Naive thymus-derived CD8-positive, alpha-beta T cell (primary cell): ENCODE measurements around the gene PCDHA6. TPM values are rescaled to one million over a fixed set of nuclear protein-coding genes. Genes with fewer than 3 reads are reported as not detected.
"Not testable (repeated sequence)": the region's sequence is repeated elsewhere in the genome, so short reads cannot be mapped to it uniquely, and the experiment has no call there.

Experiments
- ATAC-seq, 2 donors: fragments of 150-1000 bp; cut with Tn5 transposase in 1 of 2; sonication (Bioruptor Pico), chemical (Tn5 transposase) in 1 of 2; 1 replicate in 1 of 2; 2 replicates in 1 of 2; pipeline ENCODE4 v1.10.0; 2021; ENCODE audit warnings: mild to moderate bottlenecking in 2 of 2, moderate library complexity in 2 of 2
- POLR2A ChIA-PET: fragments of 350-600 bp; sonication (Branson Sonifier 250); formaldehyde crosslinking; loops from one replicate; lab custom pipeline; 2021; ENCODE audit warnings: antibody characterized with exemption; lab: Charles Lee
- DNase-seq, 10 donors: peaks; one replicate each; pipeline versions ENCODE4 v3.0.0 to v3.0.0-alpha.2; 2020 to 2022
- H3K27ac Mint-ChIP-seq, 10 donors: one replicate each; pipeline ENCODE4 v1.8.0; 2020 to 2022; ENCODE audit warnings: mild to moderate bottlenecking in 10 of 10, mixed read lengths in 10 of 10, moderate library complexity in 4 of 10, inconsistent platforms in 1 of 10
- H3K27me3 Mint-ChIP-seq, 5 donors: one replicate each; pipeline ENCODE4 v1.8.0; 2021 to 2022; ENCODE audit warnings: mixed read lengths in 5 of 5
- H3K36me3 Mint-ChIP-seq, 3 donors: one replicate each; pipeline ENCODE4 v1.8.0; 2020 to 2022; ENCODE audit warnings: mixed read lengths in 3 of 3, mild to moderate bottlenecking in 2 of 3, inconsistent platforms in 1 of 3
- H3K4me1 Mint-ChIP-seq, 4 donors: one replicate each; pipeline ENCODE4 v1.8.0; 2021 to 2022; ENCODE audit warnings: mixed read lengths in 4 of 4
- H3K4me3 Mint-ChIP-seq, 10 donors: one replicate each; pipeline ENCODE4 v1.8.0; 2020 to 2022; ENCODE audit warnings: mild to moderate bottlenecking in 10 of 10, mixed read lengths in 10 of 10, moderate library complexity in 6 of 10, inconsistent platforms in 1 of 10
- H3K9me3 Mint-ChIP-seq, 9 donors: one replicate each; pipeline ENCODE4 v1.8.0; 2020 to 2022; ENCODE audit warnings: mixed read lengths in 9 of 9, mild to moderate bottlenecking in 3 of 9, inconsistent platforms in 1 of 9, moderate library complexity in 1 of 9
- polyA plus RNA-seq, 3 donors: library from polyadenylated mRNA; unstranded; fragments of 300-500 nt; fragmentation: Illumina TruSeq; gene quantifications; one replicate each; pipeline ENCODE4 v1.2.3, GENCODE V29; 2021
- total RNA-seq, 8 experiments: library from RNA in 2 of 8; stranded (reverse) in 2 of 8; gene quantifications; one replicate each; pipeline ENCODE4 v1.2.3 and lab custom pipeline; 2021 to 2026

PCDHA6 gene
- total and polyA plus RNA-seq, 5 experiments from 2014 or later: not detected

- Mint-ChIP-seq H3K27me3 (peaks cover 4 to 47% (median 21%) of the 10 kb centered on the region in 5 donors), H3K27ac (no peak within 1 kb of the TSS), H3K36me3 (peaks cover 11 to 18% (median 15%) of the 10 kb centered on the region in 3 donors), H3K9me3 (peaks cover 0 to 46% (median 27%) of the 10 kb centered on the region in 9 donors), H3K4me1 (no peaks in the 10 kb centered on the region), H3K4me3 (no peak within 1 kb of the TSS)
- POLR2A ChIA-PET: no interaction called here
- no peak for ATAC-seq
- DNase-seq: no peak
These were observed 28.3 kb downstream of the PCDHA6 start, which contains the start of gene PCDHA10 for GRCh38 chr5:140855772-140856674. Gene PCDHA10 (plus strand): TSS chr5:140855897. CDS start chr5:140856049, 152 bp downstream.

GRCh38 chr5:140857177-140857986 lies 29.6 kb downstream of the PCDHA6 start:
- H3K9me3 Mint-ChIP-seq: peaks cover 0 to 53% (median 39%) of the 10 kb centered on the region in 9 donors
- H3K4me1 Mint-ChIP-seq: no peaks in the 10 kb centered on the region
- POLR2A ChIA-PET: no interaction called here
- peaks cover 8 to 56% (median 27%) of the 10 kb centered on the region in 5 donors for H3K27me3 Mint-ChIP-seq
- H3K4me3 Mint-ChIP-seq: no peak overlapping the region
- ATAC-seq: no peak
- DNase-seq: no peak
- H3K36me3 Mint-ChIP-seq: peaks cover 11 to 27% (median 18%) of the 10 kb centered on the region in 3 donors
- H3K27ac Mint-ChIP-seq: peak overlapping the region in 1 of 10 donors; percentile 40

GRCh38 chr5:140857987-140858240 lies 30.2 kb downstream of the PCDHA6 start:
- POLR2A ChIA-PET: no interaction called here
- H3K36me3 Mint-ChIP-seq: peaks cover 11 to 27% (median 18%) of the 10 kb centered on the region in 3 donors
- ATAC-seq: no peak
- peaks cover 8 to 51% (median 26%) of the 10 kb centered on the region in 5 donors for H3K27me3 Mint-ChIP-seq
- peak overlapping the region in 1 of 10 donors; percentile 40 for H3K27ac Mint-ChIP-seq
- H3K9me3 Mint-ChIP-seq: peaks cover 0 to 49% (median 38%) of the 10 kb centered on the region in 9 donors
- H3K4me3 Mint-ChIP-seq: no peak overlapping the region
- H3K4me1 Mint-ChIP-seq: no peaks in the 10 kb centered on the region
- DNase-seq: no peak

GRCh38 chr5:140862441-140863295 lies 34.9 kb downstream of the PCDHA6 start:
- POLR2A ChIA-PET: no interaction called here
- DNase-seq (no peak), ATAC-seq (no peak)
- H3K36me3 Mint-ChIP-seq: peaks cover 0 to 16% (median 6%) of the 10 kb centered on the region in 3 donors
- peaks cover 15 to 48% (median 23%) of the 10 kb centered on the region in 5 donors for H3K27me3 Mint-ChIP-seq
- no peak overlapping the region for H3K4me3 Mint-ChIP-seq
- H3K4me1 Mint-ChIP-seq: no peaks in the 10 kb centered on the region
- no peak overlapping the region for H3K27ac Mint-ChIP-seq
- peaks cover 0 to 43% (median 29%) of the 10 kb centered on the region in 9 donors for H3K9me3 Mint-ChIP-seq

DNA sequence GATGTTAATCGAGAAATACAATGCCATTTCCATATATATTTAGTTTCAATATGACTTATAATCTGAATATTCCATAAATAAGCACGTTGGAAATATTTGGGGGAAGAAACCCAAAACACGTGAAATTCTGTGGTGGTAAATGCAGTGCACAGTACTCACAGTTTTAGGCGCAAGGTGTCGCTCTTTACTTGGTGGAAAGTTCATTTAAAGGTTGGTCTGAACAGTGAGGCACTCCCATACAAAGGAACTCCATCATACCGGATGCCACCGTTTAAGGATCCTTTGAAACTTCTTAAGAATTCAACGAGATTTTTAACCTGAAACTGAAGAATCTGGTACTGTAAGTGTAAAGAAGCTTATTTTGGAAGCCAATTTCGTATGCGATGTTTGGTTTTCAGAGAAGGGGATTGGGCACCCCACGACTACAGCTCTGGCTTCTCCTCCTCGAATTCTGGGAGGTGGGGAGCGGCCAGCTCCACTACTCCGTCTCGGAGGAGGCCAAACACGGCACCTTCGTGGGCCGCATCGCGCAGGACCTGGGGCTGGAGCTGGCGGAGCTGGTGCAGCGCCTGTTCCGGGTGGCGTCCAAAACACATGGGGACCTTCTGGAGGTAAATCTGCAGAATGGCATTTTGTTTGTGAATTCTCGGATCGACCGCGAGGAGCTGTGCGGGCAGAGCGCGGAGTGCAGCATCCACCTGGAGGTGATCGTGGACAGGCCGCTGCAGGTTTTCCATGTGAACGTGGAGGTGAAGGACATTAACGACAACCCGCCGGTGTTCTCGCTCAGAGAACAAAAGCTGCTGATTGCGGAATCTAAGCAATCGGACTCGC lies 41.2 kb downstream of the PCDHA6 start, which contains the start of gene PCDHA11:
PCDHA11 (plus strand) TSS at position 237 of the 834 bp plus-strand sequence; CDS start at position 384, 147 bp downstream.
- ATAC-seq (no peak), DNase-seq (no peak)
- POLR2A ChIA-PET: no interaction called here
- H3K36me3 Mint-ChIP-seq: peaks cover 8 to 12% (median 12%) of the 10 kb centered on the region in 3 donors
- peaks cover 0 to 52% (median 20%) of the 10 kb centered on the region in 9 donors for H3K9me3 Mint-ChIP-seq
- H3K4me1 Mint-ChIP-seq: peaks cover 0 to 1% (median 0%) of the 10 kb centered on the region in 4 donors
- H3K27ac Mint-ChIP-seq: no peak within 1 kb of the TSS
- peaks cover 11 to 50% (median 23%) of the 10 kb centered on the region in 5 donors for H3K27me3 Mint-ChIP-seq
- H3K4me3 Mint-ChIP-seq: no peak within 1 kb of the TSS

- H3K9me3 Mint-ChIP-seq: peaks cover 0 to 55% (median 20%) of the 10 kb centered on the region in 9 donors
- H3K4me3 Mint-ChIP-seq: no peak overlapping the region
- ATAC-seq (no peak), DNase-seq (no peak)
- H3K27ac Mint-ChIP-seq: no peak overlapping the region
- peaks cover 0 to 1% (median 0%) of the 10 kb centered on the region in 4 donors for H3K4me1 Mint-ChIP-seq
- peaks cover 8 to 17% (median 15%) of the 10 kb centered on the region in 3 donors for H3K36me3 Mint-ChIP-seq
- H3K27me3 Mint-ChIP-seq: peaks cover 13 to 50% (median 27%) of the 10 kb centered on the region in 5 donors
- POLR2A ChIA-PET: no interaction called here
These were observed 41.8 kb downstream of the PCDHA6 start for GRCh38 chr5:140869555-140869886.

GRCh38 chr5:140870221-140871201 lies 42.8 kb downstream of the PCDHA6 start:
- peaks cover 8 to 22% (median 21%) of the 10 kb centered on the region in 3 donors for H3K36me3 Mint-ChIP-seq
- H3K27me3 Mint-ChIP-seq: peaks cover 11 to 51% (median 32%) of the 10 kb centered on the region in 5 donors
- POLR2A ChIA-PET: no interaction called here
- peaks cover 0 to 1% (median 0%) of the 10 kb centered on the region in 4 donors for H3K4me1 Mint-ChIP-seq
- H3K4me3 Mint-ChIP-seq: no peak overlapping the region
- ATAC-seq: no peak
- no peak for DNase-seq
- no peak overlapping the region for H3K27ac Mint-ChIP-seq
- H3K9me3 Mint-ChIP-seq: peaks cover 0 to 61% (median 26%) of the 10 kb centered on the region in 9 donors

DNA sequence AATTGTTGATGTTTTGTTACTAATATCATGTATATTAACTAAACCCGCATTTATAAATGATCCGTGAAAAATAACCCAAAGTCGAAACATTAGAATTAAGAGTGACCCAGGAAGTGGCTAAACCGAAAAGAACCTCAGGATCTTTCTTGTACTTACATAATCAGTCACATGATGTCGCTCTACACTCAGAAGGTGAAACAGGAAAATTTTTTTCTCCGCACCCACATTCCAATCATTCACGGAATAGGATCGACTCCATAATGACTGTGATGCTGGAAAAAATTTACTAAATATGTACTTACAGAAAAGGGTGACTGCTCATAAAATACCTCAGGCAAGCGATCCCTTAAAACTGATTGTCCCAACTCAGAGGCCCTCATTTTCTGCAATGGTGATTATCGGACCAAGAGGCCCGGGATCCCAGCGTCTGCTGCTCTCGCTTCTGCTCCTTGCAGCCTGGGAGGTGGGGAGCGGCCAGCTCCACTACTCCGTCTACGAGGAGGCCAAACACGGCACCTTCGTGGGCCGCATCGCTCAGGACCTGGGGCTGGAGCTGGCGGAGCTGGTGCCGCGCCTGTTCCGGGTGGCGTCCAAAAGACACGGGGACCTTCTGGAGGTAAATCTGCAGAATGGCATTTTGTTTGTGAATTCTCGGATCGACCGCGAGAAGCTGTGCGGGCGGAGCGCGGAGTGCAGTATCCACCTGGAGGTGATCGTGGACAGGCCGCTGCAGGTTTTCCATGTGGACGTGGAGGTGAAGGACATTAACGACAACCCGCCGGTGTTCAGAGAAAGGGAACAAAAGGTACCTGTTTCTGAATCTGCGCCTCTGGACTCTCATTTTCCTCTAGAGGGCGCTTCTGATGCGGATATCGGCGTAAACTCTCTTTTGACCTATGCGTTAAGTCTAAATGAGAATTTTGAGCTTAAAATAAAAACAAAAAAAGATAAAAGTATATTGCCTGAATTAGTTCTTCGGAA lies 47.6 kb downstream of the PCDHA6 start, which contains the start of gene PCDHA12:
PCDHA12 (plus strand) TSS at position 224 of the 981 bp plus-strand sequence; CDS start at position 389, 165 bp downstream.
- Mint-ChIP-seq H3K4me3 (no peak within 1 kb of the TSS), H3K27me3 (peaks cover 29 to 53% (median 39%) of the 10 kb centered on the region in 5 donors), H3K36me3 (peaks cover 5 to 39% (median 27%) of the 10 kb centered on the region in 3 donors), H3K27ac (peak within 1 kb of the TSS in 1 of 10 donors; percentile 13), H3K4me1 (no peaks in the 10 kb centered on the region), H3K9me3 (peaks cover 13 to 70% (median 35%) of the 10 kb centered on the region in 9 donors)
- ATAC-seq (no peak), DNase-seq (no peak)
- POLR2A ChIA-PET: no interaction called here

GRCh38 chr5:140876541-140877261 lies 48.9 kb downstream of the PCDHA6 start:
- H3K4me1 Mint-ChIP-seq, ATAC-seq, DNase-seq, H3K4me3 Mint-ChIP-seq: not testable (repeated sequence)
- peak overlapping the region in 1 of 10 donors; percentile 87 for H3K27ac Mint-ChIP-seq
- POLR2A ChIA-PET: interaction anchor here (0.7 kb wide), 1 partner anchor 13 kb away, joined by 3 read pairs; no protein-coding TSS in a partner anchor
- H3K9me3 Mint-ChIP-seq: peaks cover 19 to 79% (median 44%) of the 10 kb centered on the region in 9 donors
- peaks cover 8 to 51% (median 29%) of the 10 kb centered on the region in 3 donors for H3K36me3 Mint-ChIP-seq
- H3K27me3 Mint-ChIP-seq: peaks cover 41 to 63% (median 47%) of the 10 kb centered on the region in 5 donors
